Astrocyte (in vitro differentiated cells and primary cell): ENCODE data around the gene NUBPL. TPM values are rescaled to one million over a fixed set of nuclear protein-coding genes. Genes with fewer than 3 reads are reported as not detected.
"Not testable (repeated sequence)": the region's sequence is repeated elsewhere in the genome, so short reads cannot be mapped to it uniquely, and the experiment has no call there.

Experiments
- DNase-seq: peaks from one replicate; pipeline ENCODE4 v3.0.0-alpha.2; 2010; ENCODE audit warnings: low read depth
- FAIRE-seq: peaks from 2 replicates; lab custom pipeline; 2011; peaks lifted over from hg19 to GRCh38; lab: Jason Lieb, UNC
- H2AFZ ChIP-seq: 2 replicates; pipeline ENCODE4 v1.6.0; 2012; ENCODE audit warnings: low read depth, low read length, inconsistent platforms
- H3K27ac ChIP-seq: 2 replicates; pipeline ENCODE4 v1.5.1; 2011; ENCODE audit warnings: low read depth, low read length, inconsistent platforms
- H3K27me3 ChIP-seq: 2 replicates; pipeline ENCODE4 v1.6.0; 2011; ENCODE audit warnings: low read length, inconsistent platforms; ENCODE audit not compliant: insufficient read depth
- H3K36me3 ChIP-seq: 2 replicates; pipeline ENCODE4 v1.5.1; 2011; ENCODE audit warnings: low read length, inconsistent platforms; ENCODE audit not compliant: insufficient read depth
- H3K4me1 ChIP-seq: 2 replicates; pipeline ENCODE4 v1.5.1; 2011; ENCODE audit warnings: low read length, inconsistent platforms; ENCODE audit not compliant: insufficient read depth
- H3K4me2 ChIP-seq: 2 replicates; pipeline ENCODE4 v1.6.0; 2012; ENCODE audit warnings: low read length, inconsistent platforms
- H3K4me3 ChIP-seq: 2 replicates; pipeline ENCODE4 v1.5.1; 2011; ENCODE audit warnings: low read depth, mild to moderate bottlenecking, low read length, inconsistent platforms; ENCODE audit not compliant: insufficient read depth
- H3K79me2 ChIP-seq: 2 replicates; pipeline ENCODE4 v1.6.0; 2012; ENCODE audit warnings: mild to moderate bottlenecking, low read length, inconsistent platforms; ENCODE audit not compliant: insufficient read depth
- H3K9ac ChIP-seq: 2 replicates; pipeline ENCODE4 v1.6.0; 2012; ENCODE audit warnings: mild to moderate bottlenecking, low read length, inconsistent platforms
- H3K9me3 ChIP-seq: 2 replicates; pipeline ENCODE4 v1.5.1; 2012; ENCODE audit warnings: low read depth, mild to moderate bottlenecking, low read length, inconsistent platforms; ENCODE audit not compliant: insufficient read depth
- H4K20me1 ChIP-seq: 2 replicates; pipeline ENCODE4 v1.6.0; 2012; ENCODE audit warnings: low read length, inconsistent platforms; ENCODE audit not compliant: insufficient read depth
- H3K27ac Mint-ChIP-seq: one replicate; pipeline ENCODE4 v1.8.0; 2021; ENCODE audit warnings: mild to moderate bottlenecking, mixed read lengths; ENCODE audit not compliant: unreplicated experiment
- H3K27me3 Mint-ChIP-seq: one replicate; pipeline ENCODE4 v1.8.0; 2021; ENCODE audit warnings: low read depth, mixed read lengths; ENCODE audit not compliant: unreplicated experiment
- H3K36me3 Mint-ChIP-seq: one replicate; pipeline ENCODE4 v1.8.0; 2021; ENCODE audit warnings: low read depth, mixed read lengths; ENCODE audit not compliant: unreplicated experiment
- H3K4me1 Mint-ChIP-seq: one replicate; pipeline ENCODE4 v1.8.0; 2021; ENCODE audit warnings: low read depth, mixed read lengths; ENCODE audit not compliant: unreplicated experiment
- H3K4me3 Mint-ChIP-seq: one replicate; pipeline ENCODE4 v1.8.0; 2021; ENCODE audit warnings: mild to moderate bottlenecking, moderate library complexity, mixed read lengths; ENCODE audit not compliant: unreplicated experiment
- H3K9me3 Mint-ChIP-seq: one replicate; pipeline ENCODE4 v1.8.0; 2021; ENCODE audit warnings: mild to moderate bottlenecking, mixed read lengths; ENCODE audit not compliant: unreplicated experiment
- CTCF ChIP-seq: IDR thresholded peaks from 2 replicates; pipeline ENCODE4 v1.5.1; 2011; ENCODE audit warnings: low read depth, mild to moderate bottlenecking, inconsistent platforms, low read length, moderate library complexity; ENCODE audit not compliant: insufficient read depth
- EZH2 ChIP-seq: IDR thresholded peaks from 2 replicates; pipeline ENCODE4 v1.6.1; 2012; ENCODE audit warnings: mild to moderate bottlenecking, low read length, inconsistent platforms; ENCODE audit not compliant: insufficient read depth
- total RNA-seq: library from RNA; stranded (reverse); gene quantifications from 2 replicates; pipeline ENCODE4 v1.2.1, GENCODE V29; 2021

The NUBPL gene
- total RNA-seq, 1 donor from 2014 or later: 9.0 TPM

- H3K36me3 ChIP-seq: no peaks in the 10 kb centered on the region
- H3K79me2 ChIP-seq: no peaks in the 10 kb centered on the region
- no peaks in the 10 kb centered on the region for H3K4me1 ChIP-seq
- no peak overlapping the region for H3K4me2 ChIP-seq
- H3K27ac ChIP-seq: no peak overlapping the region
- H3K4me1 Mint-ChIP-seq: no peaks in the 10 kb centered on the region
- H4K20me1 ChIP-seq: no peaks in the 10 kb centered on the region
- no peak overlapping the region for H3K9ac ChIP-seq
- no peaks in the 10 kb centered on the region for H3K27me3 Mint-ChIP-seq
- no peak for DNase-seq
- peaks cover 3% of the 10 kb centered on the region for H3K9me3 Mint-ChIP-seq
- no peak overlapping the region for H3K4me3 ChIP-seq
- no peak overlapping the region for H3K4me3 Mint-ChIP-seq
- TF ChIP-seq CTCF: no peak
- no peak for TF ChIP-seq EZH2
- no peaks in the 10 kb centered on the region for H3K27me3 ChIP-seq
- no peaks in the 10 kb centered on the region for H3K9me3 ChIP-seq
- no peak for FAIRE-seq
- no peaks in the 10 kb centered on the region for H3K36me3 Mint-ChIP-seq
- no peak overlapping the region for H2AFZ ChIP-seq
- H3K27ac Mint-ChIP-seq: no peak overlapping the region
Observed at GRCh38 chr14:31802838-31803237, 241.6 kb downstream of the NUBPL start.

GRCh38 chr14:31806249-31806648 lies 245.0 kb downstream of the NUBPL start:
- no peaks in the 10 kb centered on the region for H3K36me3 ChIP-seq
- no peaks in the 10 kb centered on the region for H3K4me1 ChIP-seq
- no peaks in the 10 kb centered on the region for H4K20me1 ChIP-seq
- FAIRE-seq: no peak
- H3K4me2 ChIP-seq: no peak overlapping the region
- H3K9me3 ChIP-seq: no peaks in the 10 kb centered on the region
- no peak overlapping the region for H2AFZ ChIP-seq
- Mint-ChIP-seq H3K4me3 (no peak overlapping the region), H3K27me3 (no peaks in the 10 kb centered on the region), H3K9me3 (peaks cover 12% of the 10 kb centered on the region), H3K36me3 (peaks cover 5% of the 10 kb centered on the region), H3K4me1 (peaks cover 2% of the 10 kb centered on the region), H3K27ac (no peak overlapping the region)
- no peak overlapping the region for H3K9ac ChIP-seq
- no peaks in the 10 kb centered on the region for H3K27me3 ChIP-seq
- TF ChIP-seq EZH2: no peak
- no peak for TF ChIP-seq CTCF
- no peak overlapping the region for H3K27ac ChIP-seq
- H3K79me2 ChIP-seq: no peaks in the 10 kb centered on the region
- no peak for DNase-seq
- no peak overlapping the region for H3K4me3 ChIP-seq

GRCh38 chr14:31811693-31812628 lies 250.8 kb downstream of the NUBPL start:
- not testable (repeated sequence) for H4K20me1 ChIP-seq, H3K4me3 Mint-ChIP-seq, H2AFZ ChIP-seq, H3K27ac Mint-ChIP-seq, H3K27me3 ChIP-seq, H3K27me3 Mint-ChIP-seq, H3K4me1 ChIP-seq, DNase-seq, H3K27ac ChIP-seq, H3K36me3 ChIP-seq, H3K4me2 ChIP-seq, H3K9ac ChIP-seq, H3K9me3 ChIP-seq, H3K4me3 ChIP-seq, H3K4me1 Mint-ChIP-seq, H3K79me2 ChIP-seq, FAIRE-seq
- Mint-ChIP-seq H3K9me3 (peaks cover 23% of the 10 kb centered on the region), H3K36me3 (peaks cover 20% of the 10 kb centered on the region)

- H3K4me2 ChIP-seq, H3K27ac ChIP-seq, H3K36me3 ChIP-seq, H3K9me3 ChIP-seq, H2AFZ ChIP-seq, H3K4me3 Mint-ChIP-seq, H3K9ac ChIP-seq, H3K4me1 Mint-ChIP-seq, H3K79me2 ChIP-seq, H3K4me1 ChIP-seq, H3K27me3 ChIP-seq, H3K27me3 Mint-ChIP-seq, H4K20me1 ChIP-seq, H3K4me3 ChIP-seq, H3K27ac Mint-ChIP-seq, FAIRE-seq, DNase-seq: not testable (repeated sequence)
- Mint-ChIP-seq H3K9me3 (peaks cover 21% of the 10 kb centered on the region), H3K36me3 (peaks cover 24% of the 10 kb centered on the region)
Observed at GRCh38 chr14:31813724-31814490, 252.7 kb downstream of the NUBPL start.
